ENCODE measurements around the gene IDE. TPM values are rescaled to one million over a fixed set of nuclear protein-coding genes. Genes with fewer than 3 reads are reported as not detected.

IDE gene
- total and polyA plus RNA-seq, 2 of the 4 experiments (the other 2 are of a cell fraction) = 9.3 to 27.4 TPM

GRCh38 chr10:92573798-92574547 lies at the start of gene IDE (continued):
- TF ChIP-seq USF2 (IDR thresholded peaks at IDR 0.05; ENCODE audit: low read depth, low read length) = no peak; the same call in 1 of the 2 replicates

- in situ Hi-C loops (cut with MboI; ENCODE audit: low sequenced_read_pairs) = no loop called here
- Histone ChIP-seq H2AFZ (replicated peaks; ENCODE audit: low read length, poor library complexity) (no peak overlapping the region), H3K9me3 (ENCODE audit: control insufficient read depth, insufficient read depth, low read length) (no peaks in the 10 kb centered on the region), H3K4me3 (ENCODE audit: insufficient read depth, low read depth, low read length) (no peak overlapping the region), H3K27me3 (ENCODE audit: control insufficient read depth, insufficient read depth, low read length) (no peaks in the 10 kb centered on the region), H3K9me1 (ENCODE audit: insufficient read depth, low read length) (peaks cover 4% of the 10 kb centered on the region; the same call in 1 of the 2 replicates), H2BK15ac (ENCODE audit: low read depth, low read length) (no peak overlapping the region), H2AK5ac (ENCODE audit: low read depth, low read length) (no peak overlapping the region), H3K9ac (ENCODE audit: low read depth, low read length) (no peak overlapping the region), H3K4me1 (ENCODE audit: control insufficient read depth, insufficient read depth, low read length) (0 out of 2 replicates have a peak, but pooled peaks cover 1% of the 10 kb centered on the region), H3K18ac (ENCODE audit: low read depth, low read length) (no peak overlapping the region), H4K91ac (ENCODE audit: insufficient read depth, low read depth, low read length) (no peak overlapping the region), H4K5ac (ENCODE audit: low read depth, low read length) (no peak overlapping the region), H3K4ac (ENCODE audit: low read depth, low read length) (no peak overlapping the region), H2BK20ac (ENCODE audit: low read depth, low read length) (no peak overlapping the region), H3K27ac (ENCODE audit: insufficient read depth, low read length) (no peak overlapping the region), H4K20me1 (ENCODE audit: insufficient read depth, low read length) (no peaks in the 10 kb centered on the region), H3K23ac (ENCODE audit: low read depth, low read length) (no peak overlapping the region), H3K14ac (replicated peaks; ENCODE audit: low read depth, low read length) (no peak overlapping the region), H4K8ac (ENCODE audit: low read depth in 2 of 2, low read length in 2 of 2) (no peak overlapping the region), H2BK120ac (ENCODE audit: low read depth, low read length) (no peak overlapping the region), H3K79me1 (ENCODE audit: low read depth in 1 of 2, low read length in 2 of 2) (peaks cover 19 to 29% of the 10 kb centered on the region in 2 experiments), H3K4me2 (ENCODE audit: low read depth, low read length) (no peak overlapping the region), H3K36me3 (ENCODE audit: control insufficient read depth, insufficient read depth, low read length) (peaks cover 4% of the 10 kb centered on the region; the same call in 1 of the 2 replicates), H2BK5ac (ENCODE audit: low read depth, low read length, poor library complexity, severe bottlenecking) (no peak overlapping the region), H3K56ac (ENCODE audit: extremely low read depth, insufficient read depth, low read length) (no peak overlapping the region), H2AK9ac (replicated peaks; ENCODE audit: low read depth, low read length, poor library complexity) (no peak overlapping the region)
- no TSS peak for BruUV-seq (replicated peaks)
- TF ChIP-seq BHLHE40 (IDR thresholded peaks at IDR 0.05; ENCODE audit: low read depth, low read length) = no peak
- TF ChIP-seq NFE2L2 (IDR thresholded peaks at IDR 0.05; ENCODE audit: low read depth, low read length) = no peak
- no peak for TF ChIP-seq POLR2A (IDR thresholded peaks at IDR 0.05; ENCODE audit: low read depth, low read length)
- no peak for TF ChIP-seq USF2 (IDR thresholded peaks at IDR 0.05; ENCODE audit: low read depth, low read length)
- TF ChIP-seq CEBPB (IDR thresholded peaks at IDR 0.05; ENCODE audit: low read depth, low read length) = no peak
- TF ChIP-seq RAD21 (IDR thresholded peaks at IDR 0.05; ENCODE audit: low read length) = no peak
- no peak for TF ChIP-seq CHD1 (IDR thresholded peaks at IDR 0.05; ENCODE audit: low read depth, low read length)
- TF ChIP-seq MAZ (IDR thresholded peaks at IDR 0.05; ENCODE audit: borderline replicate concordance, low read depth, low read length) = no peak
- TF ChIP-seq CTCF (conservative IDR thresholded peaks at IDR 0.05; ENCODE audit: low read depth, low read length) = no peak
- no peak for TF ChIP-seq FOS (IDR thresholded peaks at IDR 0.05; ENCODE audit: low read depth, low read length)
- CTCF ChIA-PET = interaction anchor here (0.6 kb wide), 1 partner anchor 474 kb away, joined by 7 read pairs; no protein-coding TSS in a partner anchor
- POLR2A ChIA-PET (ENCODE audit: unreplicated experiment) = no interaction called here
- dilution Hi-C loops (cut with HindIII; ENCODE audit: low sequenced_read_pairs, unreplicated experiment) = no loop called here
- intact Hi-C loops (cut with micrococcal nuclease) = no loop called here
- DNase-seq (no peak), ATAC-seq (ENCODE audit: low read depth) (no peak)
Measured at GRCh38 chr10:92619368-92619767, 45.5 kb upstream of the IDE start.
